ENCODE measurements around the gene DGKQ.

DNA sequence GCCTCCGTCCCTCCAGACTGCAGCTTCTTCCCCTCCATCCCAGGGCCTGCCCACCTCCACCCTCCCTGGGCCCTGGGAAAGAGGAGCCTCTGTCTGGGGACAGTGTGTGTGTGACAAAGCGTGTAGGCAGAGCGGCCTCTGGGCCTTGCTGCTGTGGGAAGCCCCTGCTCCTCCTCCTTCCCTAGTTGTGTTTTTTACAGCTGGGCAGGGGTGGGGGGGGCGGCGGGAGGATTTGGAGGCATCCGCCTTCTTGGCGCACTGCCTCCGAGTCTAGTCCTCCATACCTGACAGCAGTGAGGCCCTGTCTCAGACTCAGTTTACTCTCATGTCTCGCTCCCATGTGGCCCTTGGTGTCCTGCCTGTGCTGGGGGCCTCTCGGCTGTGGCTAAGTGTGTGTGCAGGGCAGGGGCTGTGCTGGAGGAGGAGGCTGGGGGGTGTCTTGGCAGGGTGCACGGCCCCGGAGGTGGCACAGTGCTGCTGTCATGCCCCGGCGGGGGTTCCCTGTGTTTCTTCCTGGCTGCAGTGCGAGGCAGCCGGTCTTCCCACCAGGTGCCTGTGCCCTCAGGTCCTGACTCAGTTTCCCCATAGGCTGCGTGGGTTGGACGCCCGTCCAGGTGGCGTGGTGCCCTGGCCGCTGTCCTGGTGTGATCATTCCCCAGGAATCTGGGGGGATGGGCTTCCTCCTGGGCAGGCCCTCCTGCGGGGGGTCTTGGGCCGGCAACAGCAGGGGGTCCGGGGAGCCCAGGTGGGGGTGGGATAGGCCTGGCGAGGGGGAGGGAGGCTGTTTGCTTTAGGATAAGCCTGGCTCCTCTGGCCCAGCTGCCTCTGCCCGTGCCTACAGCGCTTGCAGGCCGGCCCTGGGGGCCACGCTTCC is 45.0 kb upstream of the DGKQ start:
- TF ChIP-seq, protein P1, sequence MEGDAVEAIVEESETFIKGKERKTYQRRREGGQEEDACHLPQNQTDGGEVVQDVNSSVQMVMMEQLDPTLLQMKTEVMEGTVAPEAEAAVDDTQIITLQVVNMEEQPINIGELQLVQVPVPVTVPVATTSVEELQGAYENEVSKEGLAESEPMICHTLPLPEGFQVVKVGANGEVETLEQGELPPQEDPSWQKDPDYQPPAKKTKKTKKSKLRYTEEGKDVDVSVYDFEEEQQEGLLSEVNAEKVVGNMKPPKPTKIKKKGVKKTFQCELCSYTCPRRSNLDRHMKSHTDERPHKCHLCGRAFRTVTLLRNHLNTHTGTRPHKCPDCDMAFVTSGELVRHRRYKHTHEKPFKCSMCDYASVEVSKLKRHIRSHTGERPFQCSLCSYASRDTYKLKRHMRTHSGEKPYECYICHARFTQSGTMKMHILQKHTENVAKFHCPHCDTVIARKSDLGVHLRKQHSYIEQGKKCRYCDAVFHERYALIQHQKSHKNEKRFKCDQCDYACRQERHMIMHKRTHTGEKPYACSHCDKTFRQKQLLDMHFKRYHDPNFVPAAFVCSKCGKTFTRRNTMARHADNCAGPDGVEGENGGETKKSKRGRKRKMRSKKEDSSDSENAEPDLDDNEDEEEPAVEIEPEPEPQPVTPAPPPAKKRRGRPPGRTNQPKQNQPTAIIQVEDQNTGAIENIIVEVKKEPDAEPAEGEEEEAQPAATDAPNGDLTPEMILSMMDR (IDR thresholded peaks at IDR 0.05; ENCODE audit: insufficient read depth, low read length), result no peak
- no peak for TF ChIP-seq POLR2AphosphoS5 (IDR thresholded peaks at IDR 0.05; ENCODE audit: low read depth)

Data from HL-60 (cell line).